ENCODE measurements around the gene MOV10. TPM values are rescaled to one million over a fixed set of nuclear protein-coding genes. Genes with fewer than 3 reads are reported as not detected.

The MOV10 gene
- total RNA-seq, 4 donors from 2014 or later, result 22.1 to 129 (median 76.9) TPM

DNA sequence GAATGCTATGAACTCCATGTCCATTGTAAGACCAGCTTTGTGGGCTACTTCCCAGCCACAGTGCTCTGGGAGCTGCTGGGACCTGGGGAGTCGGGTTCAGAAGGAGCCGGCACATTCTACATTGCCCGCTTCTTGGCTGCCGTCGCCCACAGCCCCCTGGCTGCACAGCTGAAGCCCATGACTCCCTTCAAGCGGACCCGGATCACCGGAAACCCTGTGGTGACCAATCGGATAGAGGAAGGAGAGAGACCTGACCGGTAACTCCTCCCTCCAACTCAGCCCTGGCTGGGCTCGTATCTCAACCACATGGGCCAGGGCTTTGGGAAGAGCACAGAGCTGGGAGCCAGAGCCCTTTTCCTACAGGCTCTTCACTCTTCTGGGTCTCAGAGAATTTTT, 15.4 kb downstream of the MOV10 start:
- DNase-seq, result no peak
- TF ChIP-seq POLR2AphosphoS5 (IDR thresholded peaks at IDR 0.05) (no peak), EP300 (IDR thresholded peaks at IDR 0.05; ENCODE audit: low read depth) (no peak), POLR2A (IDR thresholded peaks at IDR 0.05) (no peak)
- TF ChIP-seq, protein P1, sequence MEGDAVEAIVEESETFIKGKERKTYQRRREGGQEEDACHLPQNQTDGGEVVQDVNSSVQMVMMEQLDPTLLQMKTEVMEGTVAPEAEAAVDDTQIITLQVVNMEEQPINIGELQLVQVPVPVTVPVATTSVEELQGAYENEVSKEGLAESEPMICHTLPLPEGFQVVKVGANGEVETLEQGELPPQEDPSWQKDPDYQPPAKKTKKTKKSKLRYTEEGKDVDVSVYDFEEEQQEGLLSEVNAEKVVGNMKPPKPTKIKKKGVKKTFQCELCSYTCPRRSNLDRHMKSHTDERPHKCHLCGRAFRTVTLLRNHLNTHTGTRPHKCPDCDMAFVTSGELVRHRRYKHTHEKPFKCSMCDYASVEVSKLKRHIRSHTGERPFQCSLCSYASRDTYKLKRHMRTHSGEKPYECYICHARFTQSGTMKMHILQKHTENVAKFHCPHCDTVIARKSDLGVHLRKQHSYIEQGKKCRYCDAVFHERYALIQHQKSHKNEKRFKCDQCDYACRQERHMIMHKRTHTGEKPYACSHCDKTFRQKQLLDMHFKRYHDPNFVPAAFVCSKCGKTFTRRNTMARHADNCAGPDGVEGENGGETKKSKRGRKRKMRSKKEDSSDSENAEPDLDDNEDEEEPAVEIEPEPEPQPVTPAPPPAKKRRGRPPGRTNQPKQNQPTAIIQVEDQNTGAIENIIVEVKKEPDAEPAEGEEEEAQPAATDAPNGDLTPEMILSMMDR (IDR thresholded peaks at IDR 0.05), result no peak
- H3K9me3 ChIP-seq, result no peaks in the 10 kb centered on the region
- intact Hi-C loops (cut with DNase I; ENCODE audit: low total_unique reads), result no loop called here
- no peaks in the 10 kb centered on the region for H3K27me3 ChIP-seq
- WGBS, 2 donors (ENCODE audit: low coverage in 1 of 2), result 99% methylated on average over 9 of the region's 11 CpGs; no CpG with 5 or more reads in 1 of the 2 donors
- in situ Hi-C loops (cut with MboI; ENCODE audit: low pct_ligation_motif_present in 1 of 4, low pct_unique_long_range_greater_than_20kb in 1 of 4, low sequenced_read_pairs in 3 of 4), result no loop called here
- peaks cover 0 to 27% (median 10%) of the 10 kb centered on the region in 4 donors for H3K36me3 ChIP-seq
- no peak overlapping the region for H3K4me3 ChIP-seq
- no peak overlapping the region for H3K27ac ChIP-seq
- H3K4me1 ChIP-seq, result no peaks in the 10 kb centered on the region

DNA sequence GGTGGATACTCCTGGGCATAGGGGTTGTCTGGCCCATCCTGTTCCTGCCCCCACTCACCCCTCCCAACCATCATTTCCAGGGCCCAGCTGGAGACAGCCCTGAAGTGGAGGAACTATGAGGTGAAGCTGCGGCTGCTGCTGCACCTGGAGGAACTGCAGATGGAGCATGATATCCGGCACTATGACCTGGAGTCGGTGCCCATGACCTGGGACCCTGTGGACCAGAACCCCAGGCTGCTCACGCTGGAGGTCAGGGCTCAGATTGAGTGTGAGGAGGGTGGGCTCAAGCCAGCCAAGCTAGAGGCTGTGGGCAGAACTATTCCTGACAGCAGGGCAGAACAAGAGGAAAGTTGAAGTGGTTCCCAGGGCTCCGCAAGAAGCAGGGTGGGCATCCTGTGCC, 18.2 kb downstream of the MOV10 start:
- Histone ChIP-seq H3K36me3 (peaks cover 0 to 35% (median 10%) of the 10 kb centered on the region in 4 donors), H3K4me3 (no peak overlapping the region), H3K4me1 (no peaks in the 10 kb centered on the region), H3K27me3 (no peaks in the 10 kb centered on the region), H3K9me3 (no peaks in the 10 kb centered on the region), H3K27ac (no peak overlapping the region)
- intact Hi-C loops (cut with DNase I; ENCODE audit: low total_unique reads) (no loop called here), in situ Hi-C loops (cut with MboI; ENCODE audit: low pct_ligation_motif_present in 1 of 4, low pct_unique_long_range_greater_than_20kb in 1 of 4, low sequenced_read_pairs in 3 of 4) (no loop called here)
- TF ChIP-seq, protein P1 (IDR thresholded peaks at IDR 0.05), result no peak
- TF ChIP-seq POLR2A (IDR thresholded peaks at IDR 0.05) (no peak), EP300 (IDR thresholded peaks at IDR 0.05; ENCODE audit: low read depth) (no peak), POLR2AphosphoS5 (IDR thresholded peaks at IDR 0.05) (no peak)
- WGBS, 2 donors (ENCODE audit: low coverage in 1 of 2), result 96% methylated on average over 5 of the region's 5 CpGs; no CpG with 5 or more reads in 1 of the 2 donors
- DNase-seq, result no peak

GRCh38 chr1:112693821-112694220, 19.4 kb downstream of the MOV10 start:
- intact Hi-C loops (cut with DNase I; ENCODE audit: low total_unique reads) (no loop called here), in situ Hi-C loops (cut with MboI; ENCODE audit: low pct_ligation_motif_present in 1 of 4, low pct_unique_long_range_greater_than_20kb in 1 of 4, low sequenced_read_pairs in 3 of 4) (no loop called here)
- H3K27me3 ChIP-seq, result no peaks in the 10 kb centered on the region
- H3K36me3 ChIP-seq, result peaks cover 0 to 35% (median 10%) of the 10 kb centered on the region in 4 donors
- TF ChIP-seq, protein P1 (IDR thresholded peaks at IDR 0.05), result no peak
- TF ChIP-seq POLR2A (IDR thresholded peaks at IDR 0.05) (no peak), EP300 (IDR thresholded peaks at IDR 0.05; ENCODE audit: low read depth) (no peak), POLR2AphosphoS5 (IDR thresholded peaks at IDR 0.05) (no peak)
- no peak overlapping the region for H3K27ac ChIP-seq
- no peak for DNase-seq
- peaks cover 7 to 9% (median 9%) of the 10 kb centered on the region in 4 donors for H3K4me1 ChIP-seq
- WGBS, 2 donors (ENCODE audit: low coverage in 1 of 2), result 80% methylated on average over 6 of the region's 6 CpGs; no CpG with 5 or more reads in 1 of the 2 donors
- H3K9me3 ChIP-seq, result no peaks in the 10 kb centered on the region
- H3K4me3 ChIP-seq, result no peak overlapping the region

DNA sequence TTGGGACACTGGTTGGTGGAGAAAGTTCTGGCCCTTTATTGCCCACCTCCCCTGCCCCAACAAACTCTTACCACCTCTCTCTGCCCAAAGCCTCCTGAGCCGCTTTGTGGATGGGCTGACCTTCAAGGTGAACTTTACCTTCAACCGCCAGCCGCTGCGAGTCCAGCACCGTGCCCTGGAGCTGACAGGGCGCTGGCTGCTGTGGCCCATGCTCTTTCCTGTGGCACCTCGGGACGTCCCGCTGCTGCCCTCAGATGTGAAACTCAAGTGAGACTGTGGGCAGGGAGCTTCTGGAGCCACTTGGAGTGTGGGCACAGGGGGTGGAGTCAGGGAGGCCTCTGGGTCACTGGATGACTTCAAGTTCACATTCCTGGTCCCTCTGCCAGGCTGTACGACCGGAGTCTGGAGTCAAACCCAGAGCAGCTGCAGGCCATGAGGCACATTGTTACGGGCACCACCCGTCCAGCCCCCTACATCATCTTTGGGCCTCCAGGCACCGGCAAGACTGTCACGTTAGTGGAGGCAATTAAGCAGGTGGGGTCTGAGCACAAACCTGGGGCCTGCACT, 20.0 kb downstream of the MOV10 start:
- no peak overlapping the region for H3K27ac ChIP-seq
- intact Hi-C loops (cut with DNase I; ENCODE audit: low total_unique reads), result no loop called here
- no peak overlapping the region for H3K4me3 ChIP-seq
- no peaks in the 10 kb centered on the region for H3K27me3 ChIP-seq
- peaks cover 0 to 35% (median 10%) of the 10 kb centered on the region in 4 donors for H3K36me3 ChIP-seq
- peaks cover 13 to 15% (median 14%) of the 10 kb centered on the region in 4 donors for H3K4me1 ChIP-seq
- TF ChIP-seq POLR2A (IDR thresholded peaks at IDR 0.05) (no peak), POLR2AphosphoS5 (IDR thresholded peaks at IDR 0.05) (no peak), EP300 (IDR thresholded peaks at IDR 0.05; ENCODE audit: low read depth) (no peak)
- no peak for DNase-seq
- WGBS, 2 donors (ENCODE audit: low coverage in 1 of 2), result 94% methylated on average over 15 of the region's 15 CpGs; no CpG with 5 or more reads in 1 of the 2 donors
- no peaks in the 10 kb centered on the region for H3K9me3 ChIP-seq
- in situ Hi-C loops (cut with MboI; ENCODE audit: low pct_ligation_motif_present in 1 of 4, low pct_unique_long_range_greater_than_20kb in 1 of 4, low sequenced_read_pairs in 3 of 4), result no loop called here

Data from transverse colon (tissue), 4 donors.